Ovary (tissue), 3 donors: ENCODE data around the gene DST.

Experiments used
- EP300 ChIP-seq: sonication (generic); formaldehyde crosslinking; IDR thresholded peaks from one replicate; pipeline ENCODE4 v1.6.1; 2017; ENCODE audit warnings: antibody characterized with exemption
- POLR2A ChIP-seq: fragments of 450-650 bp; IDR thresholded peaks from one replicate; pipeline ENCODE4 v1.6.1; 2017; ENCODE audit warnings: antibody characterized with exemption, mild to moderate bottlenecking, moderate library complexity
- TF ChIP-seq, protein P1 (sequence below), 3 donors: fragments of 450-650 bp in 2 of 3; fragments of 200-600 bp in 1 of 3; IDR thresholded peaks; one replicate each; pipeline versions ENCODE4 v1.5.1 to v1.8.0; 2016 to 2022; ENCODE audit warnings: antibody characterized with exemption in 3 of 3, mild to moderate bottlenecking in 1 of 3
- donor health status: DM: no; HTN: no; CAD: no.

DNA sequence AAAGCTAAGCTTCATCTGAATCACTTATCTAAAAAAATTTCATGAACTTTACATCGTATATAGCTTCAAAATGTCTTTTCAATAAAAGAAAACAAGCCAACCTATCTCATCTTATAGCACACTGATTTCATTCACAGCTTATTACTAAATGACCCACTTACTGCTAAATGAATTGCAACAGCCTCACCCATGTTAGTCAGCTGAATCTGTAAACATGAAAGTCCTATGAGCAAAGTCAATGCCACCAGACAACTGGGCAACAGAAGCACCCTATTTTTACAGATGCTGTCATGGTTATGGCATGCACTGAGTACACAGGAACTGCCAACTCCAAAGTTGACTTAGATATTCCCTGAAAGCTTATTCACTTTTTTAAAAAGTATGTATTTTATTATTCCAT is 41.2 kb upstream of the DST start:
- TF ChIP-seq POLR2A (no peak), EP300 (no peak)
- TF ChIP-seq, protein P1, sequence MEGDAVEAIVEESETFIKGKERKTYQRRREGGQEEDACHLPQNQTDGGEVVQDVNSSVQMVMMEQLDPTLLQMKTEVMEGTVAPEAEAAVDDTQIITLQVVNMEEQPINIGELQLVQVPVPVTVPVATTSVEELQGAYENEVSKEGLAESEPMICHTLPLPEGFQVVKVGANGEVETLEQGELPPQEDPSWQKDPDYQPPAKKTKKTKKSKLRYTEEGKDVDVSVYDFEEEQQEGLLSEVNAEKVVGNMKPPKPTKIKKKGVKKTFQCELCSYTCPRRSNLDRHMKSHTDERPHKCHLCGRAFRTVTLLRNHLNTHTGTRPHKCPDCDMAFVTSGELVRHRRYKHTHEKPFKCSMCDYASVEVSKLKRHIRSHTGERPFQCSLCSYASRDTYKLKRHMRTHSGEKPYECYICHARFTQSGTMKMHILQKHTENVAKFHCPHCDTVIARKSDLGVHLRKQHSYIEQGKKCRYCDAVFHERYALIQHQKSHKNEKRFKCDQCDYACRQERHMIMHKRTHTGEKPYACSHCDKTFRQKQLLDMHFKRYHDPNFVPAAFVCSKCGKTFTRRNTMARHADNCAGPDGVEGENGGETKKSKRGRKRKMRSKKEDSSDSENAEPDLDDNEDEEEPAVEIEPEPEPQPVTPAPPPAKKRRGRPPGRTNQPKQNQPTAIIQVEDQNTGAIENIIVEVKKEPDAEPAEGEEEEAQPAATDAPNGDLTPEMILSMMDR (IDR thresholded peaks at IDR 0.05), result no peak
